ENCODE data around the gene PCBP1. TPM values are rescaled to one million over a fixed set of nuclear protein-coding genes. Genes with fewer than 3 reads are reported as not detected.
"Not testable (repeated sequence)": the region's sequence is repeated elsewhere in the genome, so short reads cannot be mapped to it uniquely, and the experiment has no call there.

The PCBP1 gene
- total and polyA plus RNA-seq, 2 donors (not counting 1 experiment from before 2014, with no cell fraction given): 42.1 to 104 TPM

GRCh38 chr2:70091364-70091763 lies 4.1 kb downstream of the PCBP1 start:
- Histone ChIP-seq H3K79me2 (ENCODE audit: control insufficient read depth, insufficient read depth, low read length) (peaks cover 31% of the 10 kb centered on the region), H3K36me3 (ENCODE audit: control insufficient read depth, insufficient read depth, low read length) (peaks cover 6% of the 10 kb centered on the region), H3K9me3 (ENCODE audit: control insufficient read depth, insufficient read depth, low read depth, low read length) (no peaks in the 10 kb centered on the region), H2AFZ (ENCODE audit: low read length) (no peak overlapping the region), H4K20me1 (ENCODE audit: control insufficient read depth, extremely low read depth, insufficient read depth, low read length) (no peaks in the 10 kb centered on the region), H3K27ac (ENCODE audit: insufficient read depth, low read length) (no peak overlapping the region), H3K4me2 (ENCODE audit: extremely low read depth, insufficient read depth, low read length) (no peak overlapping the region), H3K27me3 (ENCODE audit: control insufficient read depth, insufficient read depth, low read length) (no peaks in the 10 kb centered on the region), H3K4me1 (ENCODE audit: control insufficient read depth, extremely low read depth, insufficient read depth, low read length) (peaks cover 8% of the 10 kb centered on the region), H3K4me3 (replicated peaks in 1 of 4; ENCODE audit: control extremely low read depth in 1 of 4, insufficient read depth in 1 of 4, low read depth in 3 of 4, low read length in 4 of 4) (no peak overlapping the region), H3K9ac (ENCODE audit: insufficient read depth, low read length) (no peak overlapping the region)
- no peak for DNase-seq (ENCODE audit: low read depth in 2 of 2)
- TF ChIP-seq EZH2 (IDR thresholded peaks at IDR 0.05; ENCODE audit: low read length, missing control alignments) (no peak), CTCF (conservative IDR thresholded peaks at IDR 0.05 in 1 of 2, IDR thresholded peaks at IDR 0.05 in 1 of 2; ENCODE audit: low read depth in 1 of 2, low read length in 2 of 2) (no peak)

- no peak overlapping the region for H2AFZ ChIP-seq (ENCODE audit: low read length)
- no peaks in the 10 kb centered on the region for H3K9me3 ChIP-seq (ENCODE audit: control insufficient read depth, insufficient read depth, low read depth, low read length)
- no peak overlapping the region for H3K4me3 ChIP-seq (replicated peaks in 1 of 4; ENCODE audit: control extremely low read depth in 1 of 4, insufficient read depth in 1 of 4, low read depth in 3 of 4, low read length in 4 of 4)
- no peak overlapping the region for H3K27ac ChIP-seq (ENCODE audit: insufficient read depth, low read length)
- peaks cover 6% of the 10 kb centered on the region for H3K36me3 ChIP-seq (ENCODE audit: control insufficient read depth, insufficient read depth, low read length)
- H3K4me2 ChIP-seq (ENCODE audit: extremely low read depth, insufficient read depth, low read length): no peak overlapping the region
- no peak for DNase-seq (ENCODE audit: low read depth in 2 of 2)
- TF ChIP-seq EZH2 (IDR thresholded peaks at IDR 0.05; ENCODE audit: low read length, missing control alignments) (no peak), CTCF (conservative IDR thresholded peaks at IDR 0.05 in 1 of 2, IDR thresholded peaks at IDR 0.05 in 1 of 2; ENCODE audit: low read depth in 1 of 2, low read length in 2 of 2) (no peak)
- no peaks in the 10 kb centered on the region for H4K20me1 ChIP-seq (ENCODE audit: control insufficient read depth, extremely low read depth, insufficient read depth, low read length)
- H3K9ac ChIP-seq (ENCODE audit: insufficient read depth, low read length): no peak overlapping the region
- peaks cover 31% of the 10 kb centered on the region for H3K79me2 ChIP-seq (ENCODE audit: control insufficient read depth, insufficient read depth, low read length)
- H3K4me1 ChIP-seq (ENCODE audit: control insufficient read depth, extremely low read depth, insufficient read depth, low read length): peaks cover 8% of the 10 kb centered on the region
- no peaks in the 10 kb centered on the region for H3K27me3 ChIP-seq (ENCODE audit: control insufficient read depth, insufficient read depth, low read length)
Measured at GRCh38 chr2:70091816-70092215, 4.5 kb downstream of the PCBP1 start.

GRCh38 chr2:70092576-70093243 lies 5.4 kb downstream of the PCBP1 start:
- not testable (repeated sequence) for H3K4me2 ChIP-seq (ENCODE audit: extremely low read depth, insufficient read depth, low read length); H3K4me1 ChIP-seq (ENCODE audit: control insufficient read depth, extremely low read depth, insufficient read depth, low read length); H3K27ac ChIP-seq (ENCODE audit: insufficient read depth, low read length); H3K9ac ChIP-seq (ENCODE audit: insufficient read depth, low read length); H3K27me3 ChIP-seq (ENCODE audit: control insufficient read depth, insufficient read depth, low read length); H3K4me3 ChIP-seq (replicated peaks in 1 of 4; ENCODE audit: control extremely low read depth in 1 of 4, insufficient read depth in 1 of 4, low read depth in 3 of 4, low read length in 4 of 4); DNase-seq (ENCODE audit: low read depth in 2 of 2); H3K9me3 ChIP-seq (ENCODE audit: control insufficient read depth, insufficient read depth, low read depth, low read length); H3K36me3 ChIP-seq (ENCODE audit: control insufficient read depth, insufficient read depth, low read length); H2AFZ ChIP-seq (ENCODE audit: low read length); H4K20me1 ChIP-seq (ENCODE audit: control insufficient read depth, extremely low read depth, insufficient read depth, low read length)
- H3K79me2 ChIP-seq (ENCODE audit: control insufficient read depth, insufficient read depth, low read length): peaks cover 28% of the 10 kb centered on the region

Measured in fibroblast of lung (primary cell).